HepG2 (cell line): ENCODE measurements around the gene STAT5A. TPM values are rescaled to one million over a fixed set of nuclear protein-coding genes. Genes with fewer than 3 reads are reported as not detected.

Source experiments
- EP300 ChIP-seq, 3 experiments: sonication (generic) in 1 of 3; formaldehyde crosslinking in 1 of 3; IDR thresholded peaks; 2 replicates each; pipeline versions ENCODE4 v1.5.1 to v1.6.1; 2011 to 2020; ENCODE audit warnings: low read depth in 2 of 3, low read length in 2 of 3, borderline replicate concordance in 1 of 3, improper control_type of control experiment in 1 of 3, mild to moderate bottlenecking in 1 of 3, missing genetic modification reagents in 1 of 3, moderate library complexity in 1 of 3
- HMG20A ChIP-seq: IDR thresholded peaks from 2 replicates; pipeline ENCODE4 v1.6.1; 2016; ENCODE audit warnings: borderline replicate concordance
- HOXA3 ChIP-seq: sonication (generic); formaldehyde crosslinking; IDR thresholded peaks from 2 replicates; pipeline ENCODE4 v1.5.0; 2020; ENCODE audit warnings: missing genetic modification reagents
- POLR2AphosphoS2 ChIP-seq: IDR thresholded peaks from 2 replicates; pipeline ENCODE4 v1.6.1; 2011; ENCODE audit warnings: low read depth, low read length, improper control_type of control experiment
- SRSF9 ChIP-seq: fragments of 200-400 bp; formaldehyde crosslinking; IDR thresholded peaks from 2 replicates; pipeline ENCODE4 v1.6.1; 2018; ENCODE audit warnings: borderline replicate concordance, mild to moderate bottlenecking, low read depth, low read length; ENCODE audit not compliant: insufficient read depth, poor library complexity, severe bottlenecking
- XRCC5 ChIP-seq: fragments of 200-400 bp; formaldehyde crosslinking; optimal IDR thresholded peaks from 2 replicates; pipeline ENCODE3; 2017; ENCODE audit warnings: mild to moderate bottlenecking, low read length
- ZFP41 ChIP-seq: sonication (generic); formaldehyde crosslinking; IDR thresholded peaks from 2 replicates; pipeline ENCODE4 v1.4.0; 2020; ENCODE audit warnings: mild to moderate bottlenecking, missing genetic modification reagents, borderline replicate concordance
- ZNF792 ChIP-seq: IDR thresholded peaks from 2 replicates; pipeline ENCODE4 v1.6.1; 2016
- polyA plus RNA-seq, 8 experiments: library from polyadenylated mRNA; depleted of rRNA in 3 of 8; stranded (reverse) in 7 of 8; unstranded in 1 of 8; fragments of >200 nt; fragmentation: Illumina TruSeq in 4 of 8; extraction: Trizol in 4 of 8; gene quantifications; 2 replicates each; pipeline versions ENCODE4 v1.2.1 to v1.2.3, GENCODE V29; 2011 to 2016; ENCODE audit warnings: low read depth in 4 of 8, missing spikeins in 1 of 8, mixed read lengths in 1 of 8; ENCODE audit not compliant: insufficient read depth in 1 of 8
- total RNA-seq, 5 experiments: library from RNA; depleted of rRNA; stranded (reverse); fragments of >200 nt; fragmentation: Illumina TruSeq; extraction: Trizol; gene quantifications; 2 replicates each; pipeline ENCODE4 v1.2.3, GENCODE V29; 2016; ENCODE audit warnings: low read depth in 1 of 5
- TF ChIP-seq, protein P1 (sequence below), 2 experiments: fragments of 450-650 bp in 1 of 2; sonication (generic) in 1 of 2; formaldehyde crosslinking in 1 of 2; IDR thresholded peaks; 2 replicates each; pipeline versions ENCODE4 v1.6.1 to v1.8.0; 2016 to 2022; ENCODE audit warnings: antibody characterized with exemption in 1 of 2, mild to moderate bottlenecking in 1 of 2, missing genetic modification reagents in 1 of 2
- TF ChIP-seq, protein P2 (sequence below): sonication (generic); formaldehyde crosslinking; IDR thresholded peaks from 2 replicates; pipeline ENCODE4 v1.8.1; 2023; ENCODE audit warnings: mild to moderate bottlenecking, missing genetic modification reagents, borderline replicate concordance
- TF ChIP-seq, protein P3 (sequence below): sonication (generic); formaldehyde crosslinking; IDR thresholded peaks from 2 replicates; pipeline ENCODE4 v1.5.1; 2020; ENCODE audit warnings: mild to moderate bottlenecking, missing genetic modification reagents, borderline replicate concordance
- TF ChIP-seq, protein P4 (sequence below): sonication (generic); formaldehyde crosslinking; IDR thresholded peaks from 2 replicates; pipeline ENCODE4 v1.4.0; 2020; ENCODE audit warnings: low read depth, mild to moderate bottlenecking, missing genetic modification reagents

The STAT5A gene
- total and polyA plus RNA-seq, 2 of the 13 experiments (the other 11 are each of a cell fraction or from before 2014, with no cell fraction given): 1.4 to 4.1 TPM

DNA sequence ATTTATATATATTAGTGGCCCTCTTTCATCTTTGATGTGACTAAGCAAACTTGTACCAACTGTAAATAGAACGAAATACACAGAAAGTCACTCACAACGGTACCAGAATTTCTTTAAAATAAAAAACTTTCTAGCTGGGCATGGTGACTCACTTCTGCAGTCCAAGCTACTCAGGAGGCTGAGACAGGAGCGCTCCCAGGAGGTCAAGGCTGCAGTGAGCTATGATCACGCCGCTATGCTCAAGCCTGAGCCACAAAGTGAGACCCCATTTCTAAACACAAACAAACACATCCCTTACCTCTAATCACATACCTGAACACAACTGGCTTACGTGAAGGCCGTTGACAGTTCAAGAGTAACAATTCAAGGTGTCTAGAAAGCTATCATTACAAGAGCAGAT lies 41.8 kb upstream of the STAT5A start (continued):
- TF ChIP-seq, protein P1, sequence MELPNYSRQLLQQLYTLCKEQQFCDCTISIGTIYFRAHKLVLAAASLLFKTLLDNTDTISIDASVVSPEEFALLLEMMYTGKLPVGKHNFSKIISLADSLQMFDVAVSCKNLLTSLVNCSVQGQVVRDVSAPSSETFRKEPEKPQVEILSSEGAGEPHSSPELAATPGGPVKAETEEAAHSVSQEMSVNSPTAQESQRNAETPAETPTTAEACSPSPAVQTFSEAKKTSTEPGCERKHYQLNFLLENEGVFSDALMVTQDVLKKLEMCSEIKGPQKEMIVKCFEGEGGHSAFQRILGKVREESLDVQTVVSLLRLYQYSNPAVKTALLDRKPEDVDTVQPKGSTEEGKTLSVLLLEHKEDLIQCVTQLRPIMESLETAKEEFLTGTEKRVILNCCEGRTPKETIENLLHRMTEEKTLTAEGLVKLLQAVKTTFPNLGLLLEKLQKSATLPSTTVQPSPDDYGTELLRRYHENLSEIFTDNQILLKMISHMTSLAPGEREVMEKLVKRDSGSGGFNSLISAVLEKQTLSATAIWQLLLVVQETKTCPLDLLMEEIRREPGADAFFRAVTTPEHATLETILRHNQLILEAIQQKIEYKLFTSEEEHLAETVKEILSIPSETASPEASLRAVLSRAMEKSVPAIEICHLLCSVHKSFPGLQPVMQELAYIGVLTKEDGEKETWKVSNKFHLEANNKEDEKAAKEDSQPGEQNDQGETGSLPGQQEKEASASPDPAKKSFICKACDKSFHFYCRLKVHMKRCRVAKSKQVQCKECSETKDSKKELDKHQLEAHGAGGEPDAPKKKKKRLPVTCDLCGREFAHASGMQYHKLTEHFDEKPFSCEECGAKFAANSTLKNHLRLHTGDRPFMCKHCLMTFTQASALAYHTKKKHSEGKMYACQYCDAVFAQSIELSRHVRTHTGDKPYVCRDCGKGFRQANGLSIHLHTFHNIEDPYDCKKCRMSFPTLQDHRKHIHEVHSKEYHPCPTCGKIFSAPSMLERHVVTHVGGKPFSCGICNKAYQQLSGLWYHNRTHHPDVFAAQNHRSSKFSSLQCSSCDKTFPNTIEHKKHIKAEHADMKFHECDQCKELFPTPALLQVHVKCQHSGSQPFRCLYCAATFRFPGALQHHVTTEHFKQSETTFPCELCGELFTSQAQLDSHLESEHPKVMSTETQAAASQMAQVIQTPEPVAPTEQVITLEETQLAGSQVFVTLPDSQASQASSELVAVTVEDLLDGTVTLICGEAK (IDR thresholded peaks at IDR 0.05): no peak
- TF ChIP-seq, protein P1 (CRISPR knock-in tag; IDR thresholded peaks at IDR 0.05): no peak
- TF ChIP-seq, protein P2, sequence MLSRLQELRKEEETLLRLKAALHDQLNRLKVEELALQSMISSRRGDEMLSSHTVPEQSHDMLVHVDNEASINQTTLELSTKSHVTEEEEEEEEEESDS (CRISPR knock-in tag): no peak
- TF ChIP-seq ZNF792 (CRISPR knock-in tag) (peak; percentile 14; the same call in 1 of the 2 replicates), EP300 (IDR thresholded peaks at IDR 0.05; ENCODE audit: low read depth in 2 of 2, low read length in 2 of 2) (peak in 1 of 2 experiments; percentile 35; a peak in 1 of 4 replicates), EP300 (CRISPR knock-in tag; IDR thresholded peaks at IDR 0.05; ENCODE audit: borderline replicate concordance) (no peak), POLR2AphosphoS2 (no peak), XRCC5 (peak; percentile 36), HMG20A (CRISPR knock-in tag) (peak; percentile 51; the same call in 1 of the 2 replicates), SRSF9 (no peak), ZFP41 (CRISPR knock-in tag) (no peak), HOXA3 (CRISPR knock-in tag) (peak; percentile 31; the same call in 1 of the 2 replicates)
- TF ChIP-seq, protein P3, sequence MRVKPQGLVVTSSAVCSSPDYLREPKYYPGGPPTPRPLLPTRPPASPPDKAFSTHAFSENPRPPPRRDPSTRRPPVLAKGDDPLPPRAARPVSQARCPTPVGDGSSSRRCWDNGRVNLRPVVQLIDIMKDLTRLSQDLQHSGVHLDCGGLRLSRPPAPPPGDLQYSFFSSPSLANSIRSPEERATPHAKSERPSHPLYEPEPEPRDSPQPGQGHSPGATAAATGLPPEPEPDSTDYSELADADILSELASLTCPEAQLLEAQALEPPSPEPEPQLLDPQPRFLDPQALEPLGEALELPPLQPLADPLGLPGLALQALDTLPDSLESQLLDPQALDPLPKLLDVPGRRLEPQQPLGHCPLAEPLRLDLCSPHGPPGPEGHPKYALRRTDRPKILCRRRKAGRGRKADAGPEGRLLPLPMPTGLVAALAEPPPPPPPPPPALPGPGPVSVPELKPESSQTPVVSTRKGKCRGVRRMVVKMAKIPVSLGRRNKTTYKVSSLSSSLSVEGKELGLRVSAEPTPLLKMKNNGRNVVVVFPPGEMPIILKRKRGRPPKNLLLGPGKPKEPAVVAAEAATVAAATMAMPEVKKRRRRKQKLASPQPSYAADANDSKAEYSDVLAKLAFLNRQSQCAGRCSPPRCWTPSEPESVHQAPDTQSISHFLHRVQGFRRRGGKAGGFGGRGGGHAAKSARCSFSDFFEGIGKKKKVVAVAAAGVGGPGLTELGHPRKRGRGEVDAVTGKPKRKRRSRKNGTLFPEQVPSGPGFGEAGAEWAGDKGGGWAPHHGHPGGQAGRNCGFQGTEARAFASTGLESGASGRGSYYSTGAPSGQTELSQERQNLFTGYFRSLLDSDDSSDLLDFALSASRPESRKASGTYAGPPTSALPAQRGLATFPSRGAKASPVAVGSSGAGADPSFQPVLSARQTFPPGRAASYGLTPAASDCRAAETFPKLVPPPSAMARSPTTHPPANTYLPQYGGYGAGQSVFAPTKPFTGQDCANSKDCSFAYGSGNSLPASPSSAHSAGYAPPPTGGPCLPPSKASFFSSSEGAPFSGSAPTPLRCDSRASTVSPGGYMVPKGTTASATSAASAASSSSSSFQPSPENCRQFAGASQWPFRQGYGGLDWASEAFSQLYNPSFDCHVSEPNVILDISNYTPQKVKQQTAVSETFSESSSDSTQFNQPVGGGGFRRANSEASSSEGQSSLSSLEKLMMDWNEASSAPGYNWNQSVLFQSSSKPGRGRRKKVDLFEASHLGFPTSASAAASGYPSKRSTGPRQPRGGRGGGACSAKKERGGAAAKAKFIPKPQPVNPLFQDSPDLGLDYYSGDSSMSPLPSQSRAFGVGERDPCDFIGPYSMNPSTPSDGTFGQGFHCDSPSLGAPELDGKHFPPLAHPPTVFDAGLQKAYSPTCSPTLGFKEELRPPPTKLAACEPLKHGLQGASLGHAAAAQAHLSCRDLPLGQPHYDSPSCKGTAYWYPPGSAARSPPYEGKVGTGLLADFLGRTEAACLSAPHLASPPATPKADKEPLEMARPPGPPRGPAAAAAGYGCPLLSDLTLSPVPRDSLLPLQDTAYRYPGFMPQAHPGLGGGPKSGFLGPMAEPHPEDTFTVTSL (CRISPR knock-in tag): peak; percentile 71
- TF ChIP-seq, protein P4, sequence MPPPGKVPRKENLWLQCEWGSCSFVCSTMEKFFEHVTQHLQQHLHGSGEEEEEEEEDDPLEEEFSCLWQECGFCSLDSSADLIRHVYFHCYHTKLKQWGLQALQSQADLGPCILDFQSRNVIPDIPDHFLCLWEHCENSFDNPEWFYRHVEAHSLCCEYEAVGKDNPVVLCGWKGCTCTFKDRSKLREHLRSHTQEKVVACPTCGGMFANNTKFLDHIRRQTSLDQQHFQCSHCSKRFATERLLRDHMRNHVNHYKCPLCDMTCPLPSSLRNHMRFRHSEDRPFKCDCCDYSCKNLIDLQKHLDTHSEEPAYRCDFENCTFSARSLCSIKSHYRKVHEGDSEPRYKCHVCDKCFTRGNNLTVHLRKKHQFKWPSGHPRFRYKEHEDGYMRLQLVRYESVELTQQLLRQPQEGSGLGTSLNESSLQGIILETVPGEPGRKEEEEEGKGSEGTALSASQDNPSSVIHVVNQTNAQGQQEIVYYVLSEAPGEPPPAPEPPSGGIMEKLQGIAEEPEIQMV (CRISPR knock-in tag): no peak
